Right kidney (tissue), 1 donor: ENCODE data around the gene ABAT.
A peak's percentile ranks its signal among the peaks of the same experiment; 100 is the strongest.
"Not testable (repeated sequence)": the region's sequence is repeated elsewhere in the genome, so short reads cannot be mapped to it uniquely, and the experiment has no call there.

Experiments
- DNase-seq: peaks from one replicate; pipeline ENCODE4 v3.0.0-alpha.2; 2016

The ABAT gene

DNA sequence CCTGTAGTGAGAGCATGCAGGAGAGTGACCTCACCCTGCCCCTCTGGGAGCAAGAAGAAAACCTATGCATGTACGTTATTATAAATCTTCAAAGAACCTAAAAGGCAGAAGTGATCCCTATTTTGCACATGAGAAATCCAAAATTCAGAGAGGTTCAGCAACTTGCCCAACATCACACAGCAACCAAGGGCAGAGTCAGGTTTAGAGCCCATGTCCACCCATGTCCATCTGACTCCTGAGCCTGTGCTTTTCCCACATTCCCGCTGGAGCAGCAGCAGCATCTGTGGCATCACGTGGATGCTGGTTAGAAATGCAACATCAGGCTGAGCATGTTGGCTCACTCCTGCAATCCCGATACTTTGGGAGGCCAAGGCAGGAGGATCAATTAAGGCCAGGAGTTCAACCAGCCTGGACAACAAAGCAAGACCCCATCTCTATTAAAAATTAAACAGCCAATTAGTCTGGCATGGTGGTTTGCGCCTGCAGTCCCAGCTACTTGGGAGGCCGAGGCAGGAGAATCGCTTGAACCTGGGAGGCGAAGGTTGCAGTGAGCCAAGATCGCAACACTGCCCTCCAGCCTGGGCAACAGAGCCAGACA is 26.6 kb upstream of the ABAT start:
- DNase-seq = no peak

DNA sequence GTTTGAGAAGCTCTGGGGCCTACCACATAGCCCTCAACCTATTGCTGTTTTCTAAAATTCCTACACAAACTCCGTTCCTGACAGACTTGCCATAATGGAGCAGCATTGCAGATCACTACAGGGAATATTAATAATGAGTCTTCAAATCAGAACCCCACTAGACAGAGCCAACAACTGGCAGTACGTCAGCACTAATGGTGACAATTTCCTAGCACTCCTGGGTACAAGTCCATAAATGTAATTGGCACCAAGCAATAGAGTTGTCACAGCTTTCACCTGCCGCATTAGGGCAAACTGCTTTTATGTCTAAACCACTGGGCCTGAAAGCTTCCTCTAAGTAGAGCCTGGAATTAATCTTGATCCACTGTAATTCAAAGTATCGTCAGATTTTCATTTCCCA is 25.5 kb upstream of the ABAT start:
- DNase-seq = no peak

- no peak for DNase-seq
Observed at GRCh38 chr16:8649829-8650554, 24.4 kb upstream of the ABAT start.

- not testable (repeated sequence) for DNase-seq
Observed at GRCh38 chr16:8651958-8652357, 22.5 kb upstream of the ABAT start.

DNA sequence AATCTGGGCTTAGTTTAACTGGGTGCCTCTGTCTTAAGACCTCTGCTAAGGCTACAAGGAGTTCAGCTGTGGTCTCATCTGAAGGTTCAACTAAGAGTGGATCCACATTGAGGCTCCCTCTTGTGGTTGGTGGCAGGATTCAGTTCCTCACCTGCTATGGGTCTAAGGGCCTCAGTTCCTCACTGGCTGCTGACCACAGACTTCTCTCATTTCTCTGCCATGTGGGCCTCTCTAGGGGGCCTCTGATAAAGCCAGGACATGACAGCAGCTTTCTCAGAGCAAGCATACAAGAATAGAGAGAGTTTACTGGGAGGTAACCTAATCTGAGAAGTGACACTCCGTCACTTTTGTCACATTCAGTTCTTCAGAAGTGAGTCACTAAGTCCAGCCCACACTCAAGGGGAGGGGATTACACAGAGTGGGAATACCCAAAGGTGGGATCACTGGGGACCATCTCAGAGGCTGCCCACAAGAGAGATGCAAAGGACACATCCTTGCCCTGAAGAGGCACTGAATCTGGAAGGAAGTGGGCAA is 19.2 kb upstream of the ABAT start:
- DNase-seq = no peak

- DNase-seq = no peak
Observed at GRCh38 chr16:8656376-8656775, 18.0 kb upstream of the ABAT start.

GRCh38 chr16:8660841-8661301 is 13.5 kb upstream of the ABAT start:
- peak; percentile 52 for DNase-seq

DNA sequence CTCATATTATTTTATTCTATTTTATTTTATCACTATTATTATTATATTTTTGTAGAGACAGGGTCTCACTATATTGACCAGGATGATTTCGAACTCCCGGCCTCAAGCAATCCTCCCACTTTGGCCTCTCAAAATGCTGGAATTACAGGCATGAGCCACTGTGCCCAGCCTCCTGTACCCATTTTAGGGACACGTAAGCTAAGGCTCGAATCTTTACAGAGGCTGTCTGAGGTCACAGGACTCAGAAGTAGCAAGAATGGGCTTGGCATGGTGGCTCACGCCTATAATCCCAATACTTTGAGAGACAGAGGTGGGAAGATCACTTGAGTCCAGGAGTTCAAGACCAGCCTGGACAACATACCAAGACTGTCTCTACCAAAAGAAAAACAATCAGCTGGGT is 12.7 kb upstream of the ABAT start:
- DNase-seq = no peak

GRCh38 chr16:8663192-8664089 is 11.0 kb upstream of the ABAT start:
- no peak for DNase-seq

DNA sequence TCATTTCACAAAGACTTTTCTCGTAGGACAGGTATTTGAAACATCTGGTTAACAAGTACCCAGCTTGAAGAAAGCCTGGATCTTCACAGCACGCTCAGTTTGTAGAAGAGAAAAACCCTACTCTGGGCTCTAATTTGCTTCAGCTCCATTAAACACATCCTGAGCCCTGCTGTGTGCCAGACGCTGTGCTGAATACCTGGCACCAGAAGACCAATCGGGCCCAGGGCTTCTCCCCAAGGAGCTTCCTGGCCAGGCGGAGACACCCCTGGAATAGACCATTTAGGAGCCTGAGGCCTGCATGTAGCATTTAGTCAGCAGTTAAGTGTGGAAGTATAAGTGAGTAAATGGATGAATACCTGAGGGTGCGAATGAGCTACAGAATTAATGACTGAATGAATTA is 8.9 kb upstream of the ABAT start:
- no peak for DNase-seq

DNA sequence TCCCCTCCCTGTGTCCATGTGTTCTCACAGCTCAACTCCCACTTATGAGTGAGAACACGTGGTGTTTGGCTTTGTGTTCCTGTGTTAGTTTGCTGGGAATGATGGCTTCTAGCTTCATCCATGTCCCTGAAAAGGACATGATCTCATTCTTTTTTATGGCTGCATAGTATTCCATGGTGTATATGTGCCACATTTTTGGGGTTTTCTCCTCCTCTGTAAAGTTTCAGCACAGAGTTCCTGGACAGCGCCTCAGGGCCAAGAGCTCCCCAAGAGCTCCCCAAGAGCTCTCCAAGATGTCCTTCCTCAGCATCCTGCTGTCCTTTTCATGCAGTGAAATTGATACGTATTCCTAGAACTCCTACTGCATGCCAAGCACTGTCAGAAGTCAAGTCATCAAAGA is 6.9 kb upstream of the ABAT start:
- DNase-seq = no peak

DNA sequence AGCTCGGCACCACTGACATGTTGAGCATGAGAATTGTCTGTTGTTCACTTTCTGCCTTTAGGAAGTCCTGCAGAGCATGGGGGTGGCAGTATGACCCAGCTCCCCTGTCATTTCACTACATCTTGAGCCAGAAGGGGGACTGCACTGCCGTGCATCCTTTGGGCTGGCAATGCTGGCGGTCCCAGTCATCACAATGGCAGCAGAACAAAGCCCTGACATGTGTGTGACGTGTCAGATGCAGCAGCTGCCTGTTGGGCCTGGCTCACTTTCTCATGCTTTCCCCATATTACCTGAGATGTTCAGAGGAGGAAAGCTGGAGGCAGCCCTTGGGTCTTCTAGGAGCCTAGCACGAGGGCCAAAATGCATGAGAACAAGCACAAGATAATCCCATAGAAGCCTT is 6.3 kb upstream of the ABAT start:
- DNase-seq = no peak

DNA sequence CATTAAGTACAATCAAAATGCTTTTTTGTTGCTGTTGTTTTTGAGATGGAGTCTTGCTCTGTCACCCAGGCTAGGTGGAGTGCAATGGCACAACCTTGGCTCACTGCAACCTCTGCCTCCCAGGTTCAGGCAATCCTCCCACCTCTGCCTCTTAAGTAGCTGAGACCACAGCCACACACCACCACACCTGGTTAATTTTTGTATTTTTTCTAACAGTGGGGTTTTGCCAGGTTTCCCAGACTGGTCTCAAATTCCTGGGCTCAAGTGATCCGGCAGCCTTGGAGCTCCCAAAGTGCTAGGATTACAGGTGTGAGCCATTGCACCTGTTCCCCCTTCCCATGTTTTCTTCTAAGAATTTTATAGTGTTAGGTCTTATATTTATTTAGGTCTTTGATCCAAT is 4.9 kb upstream of the ABAT start:
- no peak for DNase-seq

- no peak for DNase-seq
Observed at GRCh38 chr16:8670014-8670560, 4.3 kb upstream of the ABAT start.

- DNase-seq = peak; percentile 65
Observed at GRCh38 chr16:8673611-8674412, 605 bp upstream of the ABAT start.

GRCh38 chr16:8675183-8676159 is 1.1 kb downstream of the ABAT start:
- DNase-seq = no peak

- no peak for DNase-seq
Observed at GRCh38 chr16:8676160-8676547, 1.7 kb downstream of the ABAT start.

DNA sequence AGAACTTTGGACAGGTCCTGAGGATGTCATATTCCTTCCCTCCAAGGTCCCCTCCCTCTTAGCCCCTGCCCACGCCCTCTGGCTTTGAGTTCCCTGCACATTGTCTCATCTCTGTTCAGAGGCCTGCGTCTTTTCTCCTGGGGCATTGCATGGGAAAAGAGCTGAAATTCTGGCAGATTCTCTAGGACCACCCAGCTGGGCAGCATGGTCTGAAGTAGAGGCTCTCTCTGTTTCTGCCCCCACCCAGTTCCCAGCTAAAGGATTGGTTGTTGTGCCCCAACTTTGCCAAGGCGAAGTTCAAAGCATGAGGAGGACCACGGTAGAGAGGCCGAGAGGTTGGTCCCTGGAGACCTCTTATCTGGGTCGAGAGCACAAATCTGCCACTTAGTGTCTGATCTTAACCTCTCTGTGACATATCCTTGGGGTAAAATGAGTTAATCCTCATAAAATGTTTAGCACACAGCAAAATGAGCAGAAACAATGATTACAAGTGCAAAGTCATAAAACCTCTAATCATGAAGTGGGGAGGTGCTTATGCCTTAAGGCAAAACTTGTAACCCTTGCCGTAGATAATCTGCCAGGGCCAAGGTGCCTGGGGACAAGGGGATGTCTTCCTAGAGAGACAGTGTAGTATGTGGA is 2.4 kb downstream of the ABAT start:
- DNase-seq = no peak

DNA sequence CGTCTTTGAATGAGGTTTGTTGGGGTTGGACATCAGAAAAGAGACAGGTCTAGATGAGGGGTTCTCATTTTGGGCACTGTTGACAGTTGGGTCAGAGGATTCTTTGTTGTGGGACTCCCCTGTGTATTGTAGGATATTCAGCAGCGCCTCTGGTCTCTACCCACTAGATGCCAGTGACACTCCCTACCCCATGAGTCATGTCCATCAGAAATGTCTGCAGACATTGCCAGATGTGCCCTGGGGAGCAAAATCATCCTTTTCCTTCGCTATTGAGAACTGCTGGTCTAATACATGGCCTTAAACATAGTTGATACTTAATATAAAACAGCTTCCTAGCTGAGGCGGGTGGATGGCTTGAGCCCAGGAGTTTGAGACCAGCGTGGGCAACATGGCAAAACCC is 3.1 kb downstream of the ABAT start:
- DNase-seq = no peak
